ENCODE results near the gene KCNJ10.

- no peak for TF ChIP-seq EZH2 (optimal IDR thresholded peaks at IDR 0.05; ENCODE audit: low read depth, low read length)
- no peak for TF ChIP-seq CTCF (IDR thresholded peaks at IDR 0.05; ENCODE audit: low read length)
- no peak for TF ChIP-seq EZH2phosphoT487 (IDR thresholded peaks at IDR 0.05; ENCODE audit: low read length)
Observed at GRCh38 chr1:160097911-160098851, 28.2 kb upstream of the KCNJ10 start, which contains the start of gene IGSF8.

Measured in MM.1S (cell line).